OCI-LY7 (cell line): ENCODE measurements around the gene CHL1.

Source experiments
- CTCF ChIP-seq: fragments of 200-600 bp; sonication (generic); conservative IDR thresholded peaks from 2 replicates; pipeline ENCODE4 v1.5.1; 2014; ENCODE audit warnings: mild to moderate bottlenecking, antibody characterized with exemption, low read length, moderate library complexity, mixed read lengths
- EZH2phosphoT487 ChIP-seq: fragments of 200-600 bp; sonication (generic); IDR thresholded peaks from 2 replicates; pipeline ENCODE4 v1.6.1; 2018; ENCODE audit warnings: low read depth, borderline replicate concordance, mild to moderate bottlenecking, mixed run types, antibody characterized with exemption, low read length, moderate library complexity, mixed read lengths

DNA sequence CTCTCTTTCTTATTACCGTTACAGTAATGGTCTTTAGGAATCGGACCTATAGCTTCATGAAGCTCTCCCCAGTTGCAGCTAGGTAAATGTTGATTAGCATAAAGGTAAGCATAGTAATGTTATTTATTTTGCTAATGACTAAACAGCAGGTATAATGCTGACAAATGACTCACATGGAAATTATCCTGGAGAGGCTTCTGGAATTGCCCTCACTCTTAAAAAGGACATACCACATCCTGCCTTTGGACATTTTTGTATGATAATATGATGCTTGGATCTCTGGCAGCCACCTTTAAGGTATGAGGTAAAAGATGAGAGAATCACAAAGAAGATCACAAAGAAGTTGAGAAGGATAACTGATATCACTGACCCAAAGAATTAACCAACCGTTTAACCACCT, 238.6 kb downstream of the CHL1 start:
- TF ChIP-seq CTCF (no peak), EZH2phosphoT487 (no peak)
